HG02610 (cell line): Measurements from ENCODE around the gene FHIT.

Experiments
- ATAC-seq: cut with Tn5 transposase; IDR thresholded peaks from one replicate; pipeline ENCODE4 v1.9.1; 2021; ENCODE audit warnings: mild to moderate bottlenecking, moderate library complexity; ENCODE audit not compliant: unreplicated experiment

The FHIT gene

GRCh38 chr3:60036803-60037202, 1214.4 kb downstream of the FHIT start:
- no peak for ATAC-seq

GRCh38 chr3:60033901-60034453, 1217.3 kb downstream of the FHIT start:
- ATAC-seq = no peak

- no peak for ATAC-seq
Observed at GRCh38 chr3:60030982-60031381, 1220.3 kb downstream of the FHIT start.

- ATAC-seq = no peak
Observed at GRCh38 chr3:60028233-60028632, 1223.0 kb downstream of the FHIT start.

- ATAC-seq = no peak
Observed at GRCh38 chr3:60027335-60027734, 1223.9 kb downstream of the FHIT start.

GRCh38 chr3:60025096-60026050, 1225.9 kb downstream of the FHIT start:
- no peak for ATAC-seq

- ATAC-seq = no peak
Observed at GRCh38 chr3:60024400-60024799, 1226.9 kb downstream of the FHIT start.

GRCh38 chr3:60023189-60023588, 1228.1 kb downstream of the FHIT start:
- ATAC-seq = no peak

- peak; percentile 63 for ATAC-seq
Observed at GRCh38 chr3:60017631-60018030, 1233.6 kb downstream of the FHIT start.

GRCh38 chr3:60015032-60015705, 1236.1 kb downstream of the FHIT start:
- ATAC-seq = no peak

GRCh38 chr3:60013241-60013640, 1238.0 kb downstream of the FHIT start:
- ATAC-seq = no peak

GRCh38 chr3:60011218-60011617, 1240.0 kb downstream of the FHIT start:
- no peak for ATAC-seq

GRCh38 chr3:60010781-60011180, 1240.5 kb downstream of the FHIT start:
- ATAC-seq = peak; percentile 59

- no peak for ATAC-seq
Observed at GRCh38 chr3:60009931-60010478, 1241.2 kb downstream of the FHIT start.

GRCh38 chr3:60001369-60001768, 1249.9 kb downstream of the FHIT start:
- no peak for ATAC-seq

- no peak for ATAC-seq
Observed at GRCh38 chr3:60000311-60001105, 1250.7 kb downstream of the FHIT start.

- ATAC-seq = no peak
Observed at GRCh38 chr3:59998058-59998457, 1253.2 kb downstream of the FHIT start.

GRCh38 chr3:59997583-59997982, 1253.7 kb downstream of the FHIT start:
- ATAC-seq = no peak

GRCh38 chr3:59996056-59996455, 1255.2 kb downstream of the FHIT start:
- no peak for ATAC-seq

- ATAC-seq = no peak
Observed at GRCh38 chr3:59995563-59995962, 1255.7 kb downstream of the FHIT start.
